GM20431 (cell line): ENCODE results near the gene MEGF11.
"Not testable (repeated sequence)": the region's sequence is repeated elsewhere in the genome, so short reads cannot be mapped to it uniquely, and the experiment has no call there.

ENCODE experiments used
- in situ Hi-C: fragments of 300-500 bp; cut with MseI, MboI; formaldehyde crosslinking; loops from one replicate; pipeline ENCODE4 v1.15.0; 2020; ENCODE audit warnings: low sequenced_read_pairs; ENCODE audit not compliant: unreplicated experiment

Gene MEGF11

DNA sequence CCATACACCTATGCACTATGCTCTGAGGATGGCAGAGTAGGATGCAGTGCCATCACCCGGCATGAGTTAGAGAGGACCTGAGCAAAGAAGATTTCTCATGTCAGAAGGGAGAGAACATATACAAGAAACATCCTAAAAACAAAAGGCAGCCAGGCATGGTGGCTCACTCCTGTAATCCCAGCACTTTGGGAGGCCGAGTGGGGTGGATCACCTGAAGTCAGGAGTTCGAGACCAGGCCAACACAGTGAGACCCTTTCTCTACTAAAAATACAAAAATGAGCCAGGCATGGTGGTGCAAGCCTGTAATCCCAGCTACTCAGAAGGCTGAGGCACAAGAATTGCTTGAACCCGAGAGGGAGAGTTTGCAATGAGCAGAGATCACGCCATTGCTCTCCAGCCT is 7.7 kb downstream of the MEGF11 start:
- in situ Hi-C loops, result not testable (repeated sequence)

DNA sequence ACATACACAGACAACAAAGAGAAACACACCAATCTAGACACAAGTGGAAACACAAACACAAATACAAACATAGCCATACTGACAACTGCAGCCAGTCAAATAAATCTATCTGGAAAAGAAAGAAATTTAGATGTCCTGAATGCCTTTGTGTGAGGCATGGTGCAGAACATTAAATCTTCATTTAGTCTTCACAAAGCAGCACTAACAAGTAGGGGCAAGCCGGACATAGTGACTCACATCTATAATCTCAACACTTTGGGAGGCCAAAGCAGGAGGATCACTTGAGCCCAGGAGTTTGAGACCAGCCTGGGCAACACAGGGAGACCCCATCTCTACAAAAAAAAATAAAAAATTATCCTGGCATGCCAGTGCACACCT is 11.7 kb downstream of the MEGF11 start:
- in situ Hi-C loops, result no loop called here

DNA sequence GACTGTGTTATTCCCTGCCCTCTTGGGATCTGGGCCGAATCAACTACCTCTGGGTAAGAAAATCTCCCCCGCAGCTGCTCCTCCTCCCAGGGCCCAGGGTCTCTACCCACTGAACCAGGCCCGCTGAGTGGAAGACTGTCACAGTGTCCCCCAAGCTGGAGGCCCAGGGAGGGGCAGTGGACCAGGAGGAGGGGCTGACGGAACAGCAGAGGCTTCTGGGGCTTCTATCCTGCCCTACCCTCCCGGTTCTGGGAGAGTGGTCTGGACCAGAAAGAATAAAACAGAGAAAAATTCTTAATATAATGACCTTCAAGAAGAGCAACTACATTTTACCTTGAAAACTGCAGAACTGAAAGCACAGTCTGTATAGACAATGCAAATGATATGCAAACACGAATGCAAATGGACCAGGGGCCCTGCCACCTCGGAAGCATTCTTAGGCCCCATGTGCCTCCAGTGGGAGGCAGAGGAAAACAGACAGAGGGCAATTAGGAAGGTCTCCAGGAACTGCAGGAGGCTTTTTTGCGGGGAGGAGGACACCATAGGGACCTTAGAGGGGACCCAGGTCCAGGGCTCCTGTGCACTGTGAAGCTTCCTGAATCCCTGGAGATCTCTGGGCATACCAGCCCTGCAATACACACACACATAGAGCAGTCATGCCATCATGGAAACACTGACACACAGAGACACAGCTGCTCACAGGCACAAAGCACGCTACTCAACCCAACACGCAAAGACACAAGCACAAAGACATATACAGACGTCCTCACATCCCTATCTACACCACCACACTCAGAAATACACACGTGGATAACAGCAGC is 12.3 kb downstream of the MEGF11 start:
- in situ Hi-C loops, result no loop called here

DNA sequence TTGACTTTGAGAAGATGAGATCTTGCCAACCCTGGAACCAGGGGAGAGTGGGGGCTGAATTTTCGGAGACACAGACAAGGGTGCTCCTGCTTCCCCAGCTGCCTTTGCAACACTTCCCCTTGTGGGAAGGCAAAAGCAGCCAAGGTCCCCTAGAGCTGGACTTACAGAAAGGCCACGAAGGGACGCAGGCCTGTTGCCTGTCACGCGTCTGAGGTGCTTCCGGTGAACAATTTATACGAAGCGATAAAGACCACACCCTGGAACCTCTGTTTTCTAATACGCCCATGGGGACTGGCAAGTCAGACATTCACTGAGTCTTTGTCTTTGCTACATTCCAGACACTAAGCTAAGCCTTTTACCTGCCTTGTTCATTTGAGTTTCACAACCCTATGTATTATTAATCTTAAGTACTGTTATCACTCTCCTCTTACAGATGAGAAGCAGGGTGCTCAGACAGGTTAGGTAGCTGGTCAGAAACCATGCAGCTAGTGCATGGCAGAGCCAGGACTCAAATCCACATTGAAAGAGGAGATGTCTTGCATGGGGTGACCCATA is 13.2 kb downstream of the MEGF11 start:
- in situ Hi-C loops, result no loop called here

DNA sequence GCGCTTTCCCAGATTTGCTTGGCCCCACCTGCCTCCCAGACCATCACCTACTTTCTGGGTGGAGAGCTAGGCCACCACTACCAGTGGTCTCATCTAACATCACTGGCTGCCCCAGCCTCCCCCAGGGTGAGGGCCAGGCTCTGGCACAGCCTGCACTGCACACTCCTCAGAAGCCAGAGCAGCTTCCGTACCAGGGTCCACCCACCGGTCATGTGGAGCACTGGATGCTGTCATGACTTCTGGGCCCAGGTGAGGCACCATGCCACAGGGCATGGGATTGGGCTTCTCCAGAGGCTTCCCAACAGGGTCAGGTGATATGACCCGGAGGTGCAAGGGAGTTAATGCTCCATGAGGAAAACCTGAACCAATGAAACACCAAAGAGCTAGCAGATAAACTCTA is 14.0 kb downstream of the MEGF11 start:
- in situ Hi-C loops, result no loop called here

DNA sequence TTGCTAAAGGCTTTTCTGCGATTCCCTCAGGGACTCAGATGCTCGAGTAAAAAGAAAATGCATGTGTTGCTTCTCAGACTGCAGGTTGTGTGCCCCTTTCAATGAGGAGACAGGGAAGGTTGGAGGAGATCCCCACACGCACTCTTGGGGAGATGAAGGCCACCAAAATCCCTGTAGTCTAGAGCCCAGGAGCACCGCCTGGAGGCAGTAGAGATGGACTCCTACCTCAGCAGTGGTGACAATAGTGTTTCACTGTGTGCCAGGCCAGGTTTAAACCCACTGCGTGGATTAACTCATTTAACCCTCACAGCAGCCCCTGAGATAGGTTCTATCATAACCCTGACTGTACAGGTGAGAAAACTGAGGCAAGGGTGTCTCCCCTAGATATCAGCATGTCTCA is 15.2 kb downstream of the MEGF11 start:
- in situ Hi-C loops, result no loop called here

DNA sequence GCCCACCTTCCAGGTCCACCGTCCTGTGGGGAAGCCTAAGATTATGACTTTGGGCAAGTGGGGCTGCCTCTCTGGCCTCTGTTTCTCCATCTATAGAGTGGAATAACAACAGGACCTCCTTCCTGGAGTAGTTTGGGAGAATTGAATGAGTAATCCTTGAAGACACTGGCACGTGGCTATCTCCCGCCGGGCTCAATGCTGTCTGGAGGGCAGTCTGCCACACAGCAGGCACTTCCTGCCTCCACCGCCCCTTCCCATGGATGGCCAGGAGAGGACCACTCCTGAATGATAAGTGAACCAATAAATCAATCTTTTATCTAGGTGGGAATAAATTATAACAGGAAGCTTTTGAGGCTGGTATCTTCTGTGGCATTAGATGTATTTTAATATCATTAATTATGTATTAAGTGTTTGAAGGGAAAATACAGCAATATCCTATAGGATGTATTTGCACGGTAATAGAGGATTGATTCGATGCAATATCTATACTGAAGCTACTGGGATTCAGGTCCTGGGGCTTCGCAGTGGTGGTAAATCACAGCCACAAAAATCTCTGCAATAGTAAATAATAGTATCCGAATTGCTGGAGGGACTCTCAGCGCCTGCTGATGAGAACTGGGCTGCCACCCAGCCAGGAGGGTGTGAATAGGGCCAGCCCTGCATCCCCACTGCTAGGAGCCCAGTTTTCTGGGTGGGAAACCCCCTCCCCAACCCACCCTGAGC is 15.9 kb downstream of the MEGF11 start:
- in situ Hi-C loops, result no loop called here

DNA sequence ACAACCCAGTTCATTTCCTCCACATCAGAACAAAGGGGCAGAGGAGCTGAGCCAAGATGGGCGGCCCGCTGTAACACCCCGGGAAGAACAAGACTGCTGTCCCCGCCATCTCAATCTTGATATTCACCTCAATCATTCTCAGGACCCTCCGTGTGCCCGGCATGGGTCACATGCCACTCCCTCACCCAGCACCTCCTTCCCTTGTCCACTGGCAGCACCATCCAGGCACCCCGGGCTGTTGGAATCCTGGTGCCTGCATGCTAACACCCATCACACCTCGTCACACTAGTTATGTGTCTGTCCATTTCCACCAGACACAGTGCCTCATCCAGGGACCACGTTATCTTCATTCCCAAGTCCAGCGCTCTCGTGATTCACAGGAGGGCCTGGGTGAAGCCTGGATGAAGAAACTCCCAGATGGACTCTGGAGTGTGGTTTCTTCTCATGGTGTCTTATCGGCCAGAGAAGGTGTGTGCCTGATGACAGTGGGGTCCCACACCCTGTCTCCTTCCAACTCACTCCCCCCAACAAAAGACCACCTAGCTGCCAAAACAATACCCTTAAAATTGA is 16.7 kb downstream of the MEGF11 start:
- in situ Hi-C loops, result no loop called here

DNA sequence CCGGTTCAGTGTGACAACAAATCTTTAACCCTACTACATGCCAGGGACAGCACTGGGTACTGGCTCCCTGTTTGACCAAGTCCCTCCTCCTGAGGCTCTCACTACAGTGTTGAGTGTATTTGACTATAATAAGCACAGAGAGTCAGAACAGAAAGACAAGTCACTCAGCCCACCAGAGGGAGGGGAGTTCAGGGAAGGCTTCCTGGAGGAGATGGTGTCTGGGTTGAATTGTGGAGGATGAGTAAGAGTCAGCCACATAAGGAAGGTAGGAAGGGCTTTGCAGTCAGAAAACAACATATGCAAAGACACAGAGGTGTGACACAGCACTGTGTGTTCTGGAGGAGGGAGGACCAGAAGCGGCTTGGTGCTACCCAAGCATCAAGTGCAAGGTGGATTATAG is 17.7 kb downstream of the MEGF11 start:
- in situ Hi-C loops, result no loop called here

DNA sequence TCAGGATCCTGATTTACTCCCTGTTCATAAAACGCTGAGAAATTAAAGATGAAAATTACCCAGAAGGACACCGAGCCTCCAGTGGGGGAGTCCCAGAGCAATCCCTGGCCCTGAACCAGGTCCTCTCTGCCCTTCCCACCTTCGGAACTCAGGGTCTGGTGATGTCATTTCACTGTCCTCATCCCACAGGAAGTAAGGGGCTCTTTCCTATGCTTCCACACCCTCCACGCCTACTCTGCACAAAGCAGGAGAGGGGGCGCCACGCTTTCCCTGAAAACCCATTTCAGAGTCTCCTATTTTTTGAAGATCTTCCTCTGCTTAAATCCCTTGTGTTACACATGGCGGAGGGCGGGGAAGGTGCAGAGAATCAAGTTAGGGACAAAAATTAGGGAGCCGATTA is 18.8 kb downstream of the MEGF11 start:
- in situ Hi-C loops, result no loop called here

DNA sequence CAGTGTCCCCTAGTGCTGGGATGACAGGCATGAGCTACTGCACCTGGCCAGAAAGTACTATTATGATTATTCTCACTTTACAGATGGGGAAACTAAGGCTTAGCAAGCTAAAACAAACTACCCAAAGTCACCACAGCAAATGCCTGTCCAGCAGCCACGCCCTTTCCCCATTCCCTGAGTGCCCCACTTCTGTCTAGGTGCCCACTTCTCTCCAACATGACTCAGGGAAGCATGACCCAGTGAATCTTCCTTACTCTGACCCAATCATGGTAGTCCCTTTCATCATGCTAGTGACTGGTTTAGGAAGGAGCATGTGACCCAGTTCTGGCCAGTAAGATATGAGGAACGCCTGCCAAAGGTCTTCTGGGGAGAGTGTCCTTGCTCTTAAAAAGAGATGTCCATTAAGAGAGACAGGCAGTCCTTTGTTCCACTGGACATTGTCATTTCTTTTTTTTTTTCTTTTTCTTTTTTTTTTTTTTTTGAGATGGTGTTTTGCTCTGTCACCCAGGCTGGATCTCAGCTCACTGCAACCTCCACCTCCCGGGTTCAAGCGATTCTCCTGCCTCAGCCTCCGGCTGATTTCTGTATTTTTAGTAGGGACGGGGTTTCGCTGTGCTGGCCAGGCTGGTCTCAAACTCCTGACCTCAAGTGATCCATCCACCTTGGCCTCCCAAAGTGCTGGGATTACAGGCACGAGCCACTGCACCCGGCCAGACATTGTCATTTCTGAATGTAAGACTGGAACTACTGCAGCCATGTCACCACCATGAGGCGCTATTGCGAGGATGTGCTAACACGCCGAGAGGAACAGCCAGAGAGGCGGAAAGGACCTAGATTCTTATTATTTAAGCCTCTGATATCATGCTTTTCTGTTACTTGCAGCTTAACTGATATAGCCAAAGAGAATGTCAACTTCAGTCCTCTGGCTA is 19.8 kb downstream of the MEGF11 start:
- in situ Hi-C loops, result no loop called here

DNA sequence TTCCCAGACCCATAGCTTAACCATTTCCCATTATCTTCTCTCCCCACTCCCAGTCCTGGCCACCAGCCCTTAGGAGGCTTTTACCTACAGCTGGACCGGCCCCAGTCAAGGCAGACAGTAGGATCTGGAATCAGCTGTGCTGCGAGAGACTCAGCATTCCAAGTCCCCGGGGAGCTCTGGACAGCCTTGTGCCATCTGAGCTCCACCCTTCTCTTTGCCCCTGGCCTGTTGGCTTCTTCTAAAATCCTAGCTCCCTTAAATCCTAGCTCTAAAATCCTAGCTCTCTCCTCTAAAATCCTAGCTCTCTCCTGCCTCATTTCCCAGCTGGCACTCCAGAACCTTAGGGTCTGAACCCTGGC is 21.3 kb downstream of the MEGF11 start:
- in situ Hi-C loops, result no loop called here

DNA sequence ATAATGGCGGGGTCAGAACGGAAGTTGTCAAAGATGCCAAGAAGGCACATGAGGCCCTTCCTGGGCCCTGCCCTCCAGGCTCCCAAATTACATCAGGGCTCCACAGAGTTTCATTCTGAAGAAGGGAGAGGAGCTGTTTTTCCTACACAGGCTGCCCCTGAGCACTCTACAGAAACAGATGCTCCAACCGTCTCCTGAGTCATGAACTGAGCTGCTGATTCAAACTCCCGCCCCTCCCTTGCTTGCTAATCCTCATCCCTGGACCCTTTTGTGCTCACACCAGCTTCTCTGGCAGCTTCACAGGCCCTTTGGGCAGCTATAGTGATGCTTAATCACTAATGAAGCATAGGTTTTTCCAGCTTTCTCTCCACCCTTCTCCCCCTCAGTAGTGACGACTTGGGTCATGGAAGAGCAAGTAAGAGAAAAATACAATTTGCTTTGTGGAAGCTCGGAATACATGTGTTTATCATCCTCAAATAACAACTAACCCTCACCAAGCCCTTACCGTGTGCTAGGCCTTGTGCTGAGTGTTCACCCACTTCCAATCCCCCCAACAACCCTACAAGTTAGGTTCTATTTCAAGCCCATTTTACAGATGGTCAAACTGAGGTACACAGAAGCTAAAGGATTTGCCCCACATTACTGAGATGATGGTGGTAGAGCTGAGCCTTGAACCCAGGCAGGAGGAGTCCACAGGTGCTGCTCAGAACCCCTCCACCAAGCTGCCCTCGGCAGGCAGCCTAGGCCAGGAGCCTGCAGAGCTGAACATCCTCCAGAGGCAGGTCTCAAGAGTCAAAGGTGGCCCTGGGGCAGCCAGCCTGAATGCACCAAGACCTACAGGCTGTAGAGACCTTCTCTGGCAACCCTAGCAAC is 21.9 kb downstream of the MEGF11 start:
- in situ Hi-C loops, result no loop called here

DNA sequence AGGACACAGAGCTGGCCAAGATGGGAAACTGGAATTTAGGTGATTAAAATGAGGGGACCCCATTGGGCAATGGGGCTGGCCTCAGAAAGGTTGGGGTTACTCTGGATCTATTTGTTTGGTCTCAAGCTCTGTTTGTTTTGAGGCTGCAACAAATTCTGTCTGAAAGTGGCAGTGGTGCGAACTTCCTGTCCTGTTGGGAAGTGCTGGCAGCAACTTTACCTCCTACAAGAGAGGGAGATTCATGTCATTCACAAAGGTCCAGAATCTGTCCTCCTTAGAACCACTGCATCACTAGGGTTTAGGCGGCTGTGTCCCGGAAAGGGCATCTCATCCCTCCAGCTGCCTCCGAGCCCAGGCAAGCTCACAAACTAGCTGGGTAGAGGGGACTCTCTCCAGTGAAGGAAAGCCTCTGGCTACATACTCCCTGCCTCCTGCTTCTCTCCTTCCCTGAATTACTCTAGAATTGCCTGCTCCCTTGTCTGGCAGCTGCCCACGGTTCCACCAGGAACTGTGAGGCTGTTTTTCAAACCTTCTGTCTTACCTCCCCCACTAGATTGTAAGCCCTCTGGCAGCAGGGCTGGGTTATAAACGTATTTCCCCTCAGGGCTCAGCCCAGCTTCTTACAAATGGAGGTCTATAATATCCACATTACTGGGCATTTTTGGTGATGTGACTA is 23.6 kb downstream of the MEGF11 start:
- in situ Hi-C loops, result no loop called here

DNA sequence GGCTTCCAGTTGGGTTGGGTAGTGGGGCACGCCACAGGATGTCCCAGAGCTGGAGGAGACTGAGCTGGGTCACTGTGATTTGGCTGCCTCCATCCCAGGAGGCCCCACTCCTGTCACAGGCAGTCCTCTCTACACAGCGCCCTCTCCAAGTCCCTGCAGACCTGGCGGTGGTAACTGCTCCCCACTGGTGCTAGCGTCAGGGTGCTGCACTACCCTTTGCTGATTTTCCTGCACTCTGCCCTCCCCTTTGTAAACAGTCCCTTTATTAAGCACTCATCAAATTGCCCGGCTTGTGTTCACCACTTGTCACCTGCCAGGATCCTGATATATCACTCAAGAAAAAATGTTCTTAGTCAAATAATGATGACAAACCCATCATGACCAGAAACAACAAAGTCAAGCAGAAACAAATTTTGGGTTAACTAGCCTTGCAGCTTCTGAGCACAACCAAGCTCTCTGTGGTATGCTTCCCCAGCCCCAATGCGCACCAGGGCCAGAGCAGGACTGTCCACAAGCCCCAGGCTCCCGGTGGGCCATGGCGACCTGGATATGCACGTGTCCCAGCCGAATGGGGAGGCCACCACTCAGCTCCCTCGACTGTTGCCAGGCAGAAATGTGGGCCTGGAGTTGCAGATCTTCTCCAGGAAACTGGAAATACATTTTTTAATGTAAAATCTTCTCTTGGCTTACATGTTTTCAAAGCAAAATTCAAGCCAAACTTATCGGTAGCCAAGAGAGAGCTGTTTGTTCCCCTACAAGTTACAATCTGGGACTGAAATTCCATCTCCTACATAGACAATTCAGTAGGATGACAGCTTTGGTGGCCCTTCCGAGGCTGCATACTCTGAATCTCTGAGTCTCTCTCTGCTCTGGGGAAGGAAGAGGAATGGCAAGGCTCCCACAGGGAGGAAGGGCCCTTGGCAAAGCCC is 24.5 kb downstream of the MEGF11 start:
- in situ Hi-C loops, result no loop called here

DNA sequence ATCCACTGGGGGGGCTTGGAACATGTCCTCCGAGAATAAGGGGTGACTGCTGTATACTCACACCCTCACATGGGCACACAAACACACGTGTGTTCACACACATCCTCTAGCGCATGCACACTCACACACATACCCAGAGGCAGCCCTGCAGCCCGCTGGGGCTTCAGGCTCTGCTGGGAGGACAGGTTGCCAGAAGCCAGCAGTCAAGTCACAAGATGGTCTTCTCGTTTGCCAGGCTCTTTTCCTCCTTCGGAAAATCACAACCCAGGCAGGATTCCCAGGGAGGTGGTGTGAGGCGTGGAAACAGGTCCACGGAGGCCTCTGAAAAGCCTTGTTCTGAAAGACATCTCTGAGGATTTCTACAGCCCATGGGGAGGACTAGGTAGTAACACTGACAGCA is 26.8 kb downstream of the MEGF11 start:
- in situ Hi-C loops, result no loop called here

DNA sequence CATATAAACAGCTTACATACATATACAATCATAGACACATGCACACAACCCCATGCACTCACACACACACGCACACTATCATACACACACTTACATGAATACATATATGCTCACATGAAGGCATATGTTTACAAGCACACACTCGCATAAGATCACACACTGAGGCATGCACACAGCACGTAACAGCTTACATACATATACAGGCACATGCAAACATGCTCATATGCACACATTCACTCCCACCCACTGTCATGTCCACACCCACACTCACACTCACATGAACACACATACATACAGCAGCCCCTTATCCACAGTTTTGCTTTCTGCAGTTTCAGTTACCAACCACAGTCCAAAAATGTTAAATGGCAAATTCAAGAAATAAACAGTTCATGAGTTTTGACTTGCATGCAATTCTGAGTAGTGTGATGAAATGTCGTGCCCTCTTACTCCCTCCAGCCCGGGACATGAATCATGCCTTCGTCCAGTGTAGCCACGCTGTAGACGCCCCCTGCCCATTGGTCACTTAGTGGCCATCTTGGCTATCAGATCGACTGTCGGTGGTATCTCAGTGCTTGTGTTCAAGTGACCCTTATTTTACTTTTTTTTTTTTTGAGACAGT is 27.8 kb downstream of the MEGF11 start:
- in situ Hi-C loops, result no loop called here
